Fibroblast of villous mesenchyme (primary cell): ENCODE data around the gene DAB2IP. TPM values are rescaled to one million over a fixed set of nuclear protein-coding genes. Genes with fewer than 3 reads are reported as not detected.

ENCODE experiments used
- DNase-seq: peaks from one replicate; pipeline ENCODE4 v3.0.0-alpha.2; 2010; ENCODE audit warnings: low read depth
- H3K4me3 ChIP-seq: 2 replicates; pipeline ENCODE4 v1.5.1; 2011; ENCODE audit warnings: low read depth, mild to moderate bottlenecking, low read length
- total RNA-seq: library from RNA; depleted of rRNA; stranded (reverse); fragments of >200 nt; gene quantifications from 2 replicates; pipeline ENCODE4 v1.2.3, GENCODE V29; 2012
- TF ChIP-seq, protein P1 (sequence below): IDR thresholded peaks from 2 replicates; pipeline ENCODE4 v1.5.1; 2012; ENCODE audit warnings: low read depth, mild to moderate bottlenecking, low read length; ENCODE audit not compliant: insufficient read depth

Gene DAB2IP
- total RNA-seq, 1 donor, result 47.9 TPM

DNA sequence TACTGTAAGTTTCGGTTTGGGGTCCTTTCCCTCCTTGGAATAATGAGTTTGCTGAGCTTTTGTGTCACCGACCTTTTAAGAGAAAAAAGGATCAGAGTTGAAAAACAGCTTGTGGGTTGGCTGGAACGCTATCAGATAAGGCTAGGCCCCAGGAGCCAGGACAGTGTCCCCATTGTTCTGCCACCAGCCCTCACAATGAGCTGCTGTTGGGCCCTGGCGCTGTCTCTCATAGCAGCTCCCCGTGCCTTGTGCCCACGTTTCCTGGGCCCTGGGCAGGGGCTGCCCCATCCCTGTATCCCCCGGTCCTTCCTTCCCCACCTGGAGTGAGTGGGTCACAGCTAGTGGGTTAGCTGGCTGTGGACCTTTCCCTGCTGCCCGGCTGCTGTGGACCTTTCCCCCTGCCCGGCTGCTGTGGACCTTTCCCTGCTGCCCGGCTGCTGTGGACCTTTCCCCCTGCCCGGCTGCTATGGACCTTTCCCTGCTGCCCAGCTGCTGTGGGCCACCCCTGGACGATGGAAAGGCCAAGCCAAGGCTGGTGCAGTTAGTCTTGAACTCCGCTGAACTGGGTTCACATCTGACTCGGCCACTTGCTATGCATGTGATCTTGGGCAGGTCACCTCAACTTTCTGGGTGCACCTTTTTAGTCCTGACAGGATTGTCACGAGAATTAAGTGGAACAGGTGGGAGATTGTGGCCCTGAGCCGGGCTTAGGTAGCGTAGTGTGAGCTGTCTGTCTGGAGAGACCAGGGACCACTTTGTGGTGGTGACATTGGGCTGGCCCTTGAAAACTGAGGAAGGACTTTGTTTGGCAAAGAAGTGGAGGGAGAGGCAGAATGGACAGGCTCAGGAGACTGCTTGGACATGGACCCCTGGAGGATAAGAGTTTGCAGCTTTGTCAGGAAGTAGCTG, 99.5 kb downstream of the DAB2IP start:
- no peak for DNase-seq
- TF ChIP-seq, protein P1, sequence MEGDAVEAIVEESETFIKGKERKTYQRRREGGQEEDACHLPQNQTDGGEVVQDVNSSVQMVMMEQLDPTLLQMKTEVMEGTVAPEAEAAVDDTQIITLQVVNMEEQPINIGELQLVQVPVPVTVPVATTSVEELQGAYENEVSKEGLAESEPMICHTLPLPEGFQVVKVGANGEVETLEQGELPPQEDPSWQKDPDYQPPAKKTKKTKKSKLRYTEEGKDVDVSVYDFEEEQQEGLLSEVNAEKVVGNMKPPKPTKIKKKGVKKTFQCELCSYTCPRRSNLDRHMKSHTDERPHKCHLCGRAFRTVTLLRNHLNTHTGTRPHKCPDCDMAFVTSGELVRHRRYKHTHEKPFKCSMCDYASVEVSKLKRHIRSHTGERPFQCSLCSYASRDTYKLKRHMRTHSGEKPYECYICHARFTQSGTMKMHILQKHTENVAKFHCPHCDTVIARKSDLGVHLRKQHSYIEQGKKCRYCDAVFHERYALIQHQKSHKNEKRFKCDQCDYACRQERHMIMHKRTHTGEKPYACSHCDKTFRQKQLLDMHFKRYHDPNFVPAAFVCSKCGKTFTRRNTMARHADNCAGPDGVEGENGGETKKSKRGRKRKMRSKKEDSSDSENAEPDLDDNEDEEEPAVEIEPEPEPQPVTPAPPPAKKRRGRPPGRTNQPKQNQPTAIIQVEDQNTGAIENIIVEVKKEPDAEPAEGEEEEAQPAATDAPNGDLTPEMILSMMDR, result no peak
- H3K4me3 ChIP-seq, result no peak overlapping the region

DNA sequence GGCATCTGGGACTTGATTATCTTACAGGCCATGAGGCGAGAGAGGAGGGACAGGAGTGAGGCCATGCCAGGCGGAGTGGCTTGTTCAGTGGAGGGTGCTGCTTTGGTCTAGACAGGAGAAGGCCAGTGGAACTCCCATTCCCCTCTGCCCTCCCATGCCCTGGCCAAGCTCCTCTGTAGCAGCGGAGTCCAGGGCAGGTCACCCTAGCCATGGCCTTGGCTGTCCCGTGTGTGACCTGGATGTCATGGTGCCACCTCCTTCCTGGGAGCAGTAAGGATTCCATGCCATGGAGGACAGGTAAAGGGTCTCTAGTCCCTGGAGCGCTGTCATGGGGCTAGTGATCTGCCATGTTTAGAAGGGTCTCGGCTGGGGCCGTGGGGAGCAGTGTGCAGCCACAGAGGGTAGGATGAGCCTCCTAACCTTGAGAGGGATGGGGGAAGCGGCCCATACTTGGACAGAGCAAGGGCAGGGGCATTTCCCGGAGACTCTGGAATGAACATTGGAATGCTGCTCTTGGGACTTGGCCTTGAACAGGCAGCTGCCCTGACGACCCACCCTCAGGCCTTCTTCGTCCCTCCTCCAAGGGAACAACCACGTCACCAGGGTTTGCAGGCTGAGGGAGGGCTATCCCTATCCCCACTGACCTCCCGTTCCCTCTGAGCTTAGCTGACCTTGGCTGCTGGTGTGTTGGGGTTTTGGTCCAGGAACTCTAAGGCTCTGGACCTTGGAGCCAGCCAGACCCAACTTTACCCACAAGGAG, 100.4 kb downstream of the DAB2IP start:
- no peak for DNase-seq
- H3K4me3 ChIP-seq, result no peak overlapping the region
- TF ChIP-seq, protein P1, result no peak

GRCh38 chr9:121752929-121753328, 101.5 kb downstream of the DAB2IP start:
- no peak overlapping the region for H3K4me3 ChIP-seq
- DNase-seq, result no peak
- TF ChIP-seq, protein P1, result no peak

DNA sequence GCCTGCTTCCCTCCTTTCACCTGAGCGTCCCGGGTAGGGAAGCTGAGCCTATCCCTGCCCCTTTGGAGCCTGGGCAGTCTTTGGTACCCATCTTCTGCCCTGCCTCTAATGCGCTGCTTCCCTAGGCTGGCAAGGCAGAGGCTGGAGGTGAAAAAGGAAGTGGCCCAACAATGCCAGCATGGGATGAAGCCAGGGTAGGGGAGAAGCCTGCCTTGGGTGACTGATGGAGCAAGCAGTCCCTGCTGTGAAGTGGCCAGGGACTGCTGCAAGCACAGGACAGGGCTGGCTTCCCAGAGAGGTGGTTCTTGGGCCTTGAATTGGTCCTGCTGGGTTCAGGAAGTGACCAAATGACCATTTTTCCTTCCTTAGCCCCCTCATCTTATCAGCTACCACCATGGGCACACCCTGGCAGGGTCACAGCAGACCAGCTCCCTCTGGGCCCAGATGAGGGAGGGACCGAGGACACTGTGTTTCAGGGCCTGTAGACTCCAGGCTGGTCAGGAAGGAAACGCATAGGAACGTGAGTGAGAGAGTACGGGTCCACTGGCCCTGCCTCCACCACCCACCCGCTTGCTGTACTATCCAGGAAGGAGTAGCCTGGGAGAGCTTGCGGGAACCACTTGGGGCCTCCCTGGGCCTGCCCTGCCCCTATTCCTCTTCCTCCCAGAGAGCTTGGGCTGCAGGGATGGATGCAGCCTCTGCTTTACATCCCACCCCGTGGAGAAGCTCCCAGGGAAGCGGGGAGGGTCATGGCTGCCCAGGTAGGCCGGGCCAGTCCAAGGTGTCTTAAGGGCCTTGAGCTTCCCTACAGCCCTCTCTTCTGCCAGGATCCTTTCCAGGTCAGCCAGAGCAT, 102.6 kb downstream of the DAB2IP start:
- no peak for DNase-seq
- H3K4me3 ChIP-seq, result no peak overlapping the region
- TF ChIP-seq, protein P1, result no peak

GRCh38 chr9:121754655-121755436, 103.4 kb downstream of the DAB2IP start:
- TF ChIP-seq, protein P1, result no peak
- no peak overlapping the region for H3K4me3 ChIP-seq

GRCh38 chr9:121755581-121755980, 104.1 kb downstream of the DAB2IP start:
- no peak overlapping the region for H3K4me3 ChIP-seq
- DNase-seq, result no peak
- TF ChIP-seq, protein P1, result no peak

More at GRCh38 chr9:121754655-121755436, 103.4 kb downstream of the DAB2IP start:
- DNase-seq, result no peak
